NCI-H1694 (cell line): ENCODE measurements around the gene GJA3.
A peak's percentile ranks its signal among the peaks of the same experiment; 100 is the strongest.

Experiments
- DNase-seq: peaks from one replicate; lab custom pipeline; 2025; lab: John Stamatoyannopoulos, UW

The GJA3 gene

GRCh38 chr13:20160306-20161274, at the start of gene GJA3:
Gene GJA3, minus strand, starts transcription at chr13:20161052. Its CDS starts 17,764 bp downstream, at chr13:20143288.
- DNase-seq = no peak

- DNase-seq = no peak
These were observed 49.1 kb upstream of the GJA3 start for GRCh38 chr13:20209948-20210347.

- no peak for DNase-seq
These were observed 45.9 kb upstream of the GJA3 start for GRCh38 chr13:20206698-20207235.

- no peak for DNase-seq
These were observed 45.3 kb upstream of the GJA3 start for GRCh38 chr13:20206065-20206697.

GRCh38 chr13:20198781-20199180, 37.9 kb upstream of the GJA3 start:
- no peak for DNase-seq

GRCh38 chr13:20197361-20197834, 36.5 kb upstream of the GJA3 start:
- DNase-seq = peak; percentile 36

GRCh38 chr13:20195801-20196200, 34.9 kb upstream of the GJA3 start:
- DNase-seq = no peak

GRCh38 chr13:20193907-20194631, 33.2 kb upstream of the GJA3 start:
- no peak for DNase-seq

- no peak for DNase-seq
These were observed 32.5 kb upstream of the GJA3 start for GRCh38 chr13:20193162-20193906.

- DNase-seq = no peak
These were observed 31.9 kb upstream of the GJA3 start, which contains the start of gene GJB2 for GRCh38 chr13:20192836-20193161. Gene GJB2, minus strand, starts transcription at chr13:20192938. Its CDS starts 3,357 bp downstream, at chr13:20189581.

- no peak for DNase-seq
These were observed 31.4 kb upstream of the GJA3 start for GRCh38 chr13:20192158-20192835.

- no peak for DNase-seq
These were observed 30.7 kb upstream of the GJA3 start for GRCh38 chr13:20191311-20192157.

GRCh38 chr13:20190481-20191310, 29.8 kb upstream of the GJA3 start:
- DNase-seq = no peak

- DNase-seq = no peak
These were observed 29.2 kb upstream of the GJA3 start for GRCh38 chr13:20190076-20190475.

GRCh38 chr13:20188667-20189553, 28.1 kb upstream of the GJA3 start:
- DNase-seq = no peak

- DNase-seq = no peak
These were observed 25.9 kb upstream of the GJA3 start for GRCh38 chr13:20186771-20187170.

- DNase-seq = peak; percentile 22
These were observed 24.7 kb upstream of the GJA3 start for GRCh38 chr13:20185366-20186056.
